DOHH2 (cell line): ENCODE measurements around the gene BTBD17.

ENCODE experiments used
- EZH2phosphoT487 ChIP-seq: fragments of 200-600 bp; sonication (generic); IDR thresholded peaks from 2 replicates; pipeline ENCODE4 v1.6.1; 2017; ENCODE audit warnings: borderline replicate concordance, mild to moderate bottlenecking, antibody characterized with exemption, low read length, moderate library complexity, mixed read lengths
- TF ChIP-seq, protein P1 (sequence below): fragments of 200-600 bp; sonication (generic); IDR thresholded peaks from one replicate; pipeline ENCODE4 v1.5.1; 2014; ENCODE audit warnings: antibody characterized with exemption, mild to moderate bottlenecking, low read depth, low read length; ENCODE audit not compliant: poor library complexity, severe bottlenecking

DNA sequence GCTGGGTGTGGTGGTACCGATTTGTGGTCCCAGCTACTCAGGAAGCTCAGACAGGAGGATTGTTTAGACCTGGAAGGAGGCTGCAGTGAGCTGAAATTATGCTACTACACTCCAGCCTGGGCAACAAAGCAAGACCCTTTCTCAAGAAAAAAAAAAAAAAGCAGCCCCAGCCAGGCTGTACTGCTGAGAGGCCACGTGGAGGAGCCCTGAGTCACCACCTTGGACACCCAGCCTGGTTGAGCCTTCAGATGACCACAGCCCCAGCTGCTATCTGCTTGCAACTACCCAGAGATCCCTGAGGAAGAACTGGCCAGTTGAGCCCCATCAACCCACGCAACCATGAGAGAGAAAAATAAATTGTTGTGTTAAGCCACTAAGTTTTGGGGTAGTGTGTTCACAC lies 46.6 kb upstream of the BTBD17 start:
- TF ChIP-seq EZH2phosphoT487 = no peak
- TF ChIP-seq, protein P1, sequence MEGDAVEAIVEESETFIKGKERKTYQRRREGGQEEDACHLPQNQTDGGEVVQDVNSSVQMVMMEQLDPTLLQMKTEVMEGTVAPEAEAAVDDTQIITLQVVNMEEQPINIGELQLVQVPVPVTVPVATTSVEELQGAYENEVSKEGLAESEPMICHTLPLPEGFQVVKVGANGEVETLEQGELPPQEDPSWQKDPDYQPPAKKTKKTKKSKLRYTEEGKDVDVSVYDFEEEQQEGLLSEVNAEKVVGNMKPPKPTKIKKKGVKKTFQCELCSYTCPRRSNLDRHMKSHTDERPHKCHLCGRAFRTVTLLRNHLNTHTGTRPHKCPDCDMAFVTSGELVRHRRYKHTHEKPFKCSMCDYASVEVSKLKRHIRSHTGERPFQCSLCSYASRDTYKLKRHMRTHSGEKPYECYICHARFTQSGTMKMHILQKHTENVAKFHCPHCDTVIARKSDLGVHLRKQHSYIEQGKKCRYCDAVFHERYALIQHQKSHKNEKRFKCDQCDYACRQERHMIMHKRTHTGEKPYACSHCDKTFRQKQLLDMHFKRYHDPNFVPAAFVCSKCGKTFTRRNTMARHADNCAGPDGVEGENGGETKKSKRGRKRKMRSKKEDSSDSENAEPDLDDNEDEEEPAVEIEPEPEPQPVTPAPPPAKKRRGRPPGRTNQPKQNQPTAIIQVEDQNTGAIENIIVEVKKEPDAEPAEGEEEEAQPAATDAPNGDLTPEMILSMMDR = no peak
